Measurements from ENCODE around the gene DDOST. TPM values are rescaled to one million over a fixed set of nuclear protein-coding genes. Genes with fewer than 3 reads are reported as not detected.

DDOST gene
- total RNA-seq, 2 donors from 2014 or later, result 76.8 to 114 TPM

GRCh38 chr1:20703124-20703756 is 42.1 kb upstream of the DDOST start:
- no peaks in the 10 kb centered on the region for H3K9me3 ChIP-seq
- no peak for TF ChIP-seq CTCF (IDR thresholded peaks at IDR 0.05)
- no peak for TF ChIP-seq POLR2A (IDR thresholded peaks at IDR 0.05)
- ATAC-seq (no peak), DNase-seq (no peak)
- 72 to 83% methylated on average over 4 of the region's 4 CpGs for WGBS, 2 donors
- no peak overlapping the region for H3K27ac ChIP-seq
- H3K4me3 ChIP-seq, result no peak overlapping the region
- H3K27me3 ChIP-seq, result no peaks in the 10 kb centered on the region
- intact Hi-C loops (cut with DNase I), result no loop called here
- H3K36me3 ChIP-seq (replicated peaks in 1 of 2; ENCODE audit: insufficient read depth in 1 of 2, low read depth in 2 of 2), result no peaks in the 10 kb centered on the region
- no peaks in the 10 kb centered on the region for H3K4me1 ChIP-seq

- H3K27me3 ChIP-seq, result no peaks in the 10 kb centered on the region
- DNase-seq (no peak), ATAC-seq (no peak)
- H3K36me3 ChIP-seq (replicated peaks in 1 of 2; ENCODE audit: insufficient read depth in 1 of 2, low read depth in 2 of 2), result no peaks in the 10 kb centered on the region
- intact Hi-C loops (cut with DNase I), result no loop called here
- no peaks in the 10 kb centered on the region for H3K4me1 ChIP-seq
- no peak overlapping the region for H3K4me3 ChIP-seq
- TF ChIP-seq CTCF (IDR thresholded peaks at IDR 0.05) (peak in 1 of 7 experiments; percentile 5), POLR2A (IDR thresholded peaks at IDR 0.05) (no peak)
- H3K9me3 ChIP-seq, result no peaks in the 10 kb centered on the region
- WGBS, 2 donors, result 58 to 76% methylated on average over 1 of the region's 1 CpG
- H3K27ac ChIP-seq, result no peak overlapping the region
Observed at GRCh38 chr1:20702416-20702815, 41.2 kb upstream of the DDOST start.

GRCh38 chr1:20701847-20702246 is 40.7 kb upstream of the DDOST start:
- no peaks in the 10 kb centered on the region for H3K36me3 ChIP-seq (replicated peaks in 1 of 2; ENCODE audit: insufficient read depth in 1 of 2, low read depth in 2 of 2)
- 76 to 88% methylated on average over 4 to 5 of the region's 5 CpGs for WGBS, 2 donors
- H3K27me3 ChIP-seq, result no peaks in the 10 kb centered on the region
- DNase-seq (no peak), ATAC-seq (no peak)
- TF ChIP-seq POLR2A (IDR thresholded peaks at IDR 0.05), result no peak
- no peak for TF ChIP-seq CTCF (IDR thresholded peaks at IDR 0.05)
- peaks cover 5% of the 10 kb centered on the region for H3K4me1 ChIP-seq
- intact Hi-C loops (cut with DNase I), result no loop called here
- no peaks in the 10 kb centered on the region for H3K9me3 ChIP-seq
- no peak overlapping the region for H3K4me3 ChIP-seq
- no peak overlapping the region for H3K27ac ChIP-seq

- ATAC-seq (no peak), DNase-seq (no peak)
- H3K4me3 ChIP-seq, result no peak overlapping the region
- no peaks in the 10 kb centered on the region for H3K27me3 ChIP-seq
- no peak overlapping the region for H3K27ac ChIP-seq
- no peaks in the 10 kb centered on the region for H3K9me3 ChIP-seq
- no peaks in the 10 kb centered on the region for H3K36me3 ChIP-seq (replicated peaks in 1 of 2; ENCODE audit: insufficient read depth in 1 of 2, low read depth in 2 of 2)
- intact Hi-C loops (cut with DNase I), result no loop called here
- TF ChIP-seq CTCF (IDR thresholded peaks at IDR 0.05) (no peak), POLR2A (IDR thresholded peaks at IDR 0.05) (no peak)
- WGBS, 2 donors, result 76 to 80% methylated on average over 9 of the region's 9 CpGs
- peaks cover 6% of the 10 kb centered on the region for H3K4me1 ChIP-seq
Observed at GRCh38 chr1:20701446-20701845, 40.3 kb upstream of the DDOST start.

GRCh38 chr1:20700636-20701215 is 39.6 kb upstream of the DDOST start:
- TF ChIP-seq CTCF (IDR thresholded peaks at IDR 0.05) (no peak), POLR2A (IDR thresholded peaks at IDR 0.05) (no peak)
- H3K4me3 ChIP-seq, result no peak overlapping the region
- WGBS, 2 donors, result 82 to 86% methylated on average over 16 to 17 of the region's 17 CpGs
- ATAC-seq (no peak), DNase-seq (no peak)
- H3K9me3 ChIP-seq, result no peaks in the 10 kb centered on the region
- H3K27ac ChIP-seq, result no peak overlapping the region
- intact Hi-C loops (cut with DNase I), result no loop called here
- H3K36me3 ChIP-seq (replicated peaks in 1 of 2; ENCODE audit: insufficient read depth in 1 of 2, low read depth in 2 of 2), result no peaks in the 10 kb centered on the region
- peaks cover 6% of the 10 kb centered on the region for H3K4me1 ChIP-seq
- H3K27me3 ChIP-seq, result no peaks in the 10 kb centered on the region

Measured in body of pancreas (tissue), 4 donors.